Smooth muscle cell (in vitro differentiated cells): Measurements from ENCODE around the gene CHST13. TPM values are rescaled to one million over a fixed set of nuclear protein-coding genes. Genes with fewer than 3 reads are reported as not detected.

Source experiments
- DNase-seq: peaks from one replicate; lab custom pipeline; 2025; ENCODE audit not compliant: unreplicated experiment; lab: John Stamatoyannopoulos, UW
- H2AFZ ChIP-seq: fragments of 200-600 bp; sonication (generic); 2 replicates; pipeline ENCODE4 v1.6.0; 2016; ENCODE audit warnings: antibody characterized with exemption, low read depth, mild to moderate bottlenecking
- H3F3A ChIP-seq: fragments of 200-600 bp; sonication (generic); 2 replicates; pipeline ENCODE4 v1.6.0; 2017; ENCODE audit warnings: antibody characterized with exemption, low read depth
- H3K27ac ChIP-seq: fragments of 200-600 bp; sonication (generic); 2 replicates; pipeline ENCODE4 v1.5.1; 2016; ENCODE audit warnings: low read depth, mild to moderate bottlenecking
- H3K27me3 ChIP-seq: fragments of 200-600 bp; sonication (generic); 2 replicates; pipeline ENCODE4 v1.6.1; 2016; ENCODE audit warnings: low read depth, mild to moderate bottlenecking
- H3K36me3 ChIP-seq: fragments of 200-600 bp; sonication (generic); 2 replicates; pipeline ENCODE4 v1.5.1; 2016; ENCODE audit warnings: low read depth
- H3K4me1 ChIP-seq: fragments of 200-600 bp; sonication (generic); 2 replicates; pipeline ENCODE4 v1.5.1; 2016; ENCODE audit warnings: low read depth
- H3K4me2 ChIP-seq: fragments of 200-600 bp; sonication (generic); 2 replicates; pipeline ENCODE4 v1.6.0; 2016; ENCODE audit warnings: mild to moderate bottlenecking
- H3K4me3 ChIP-seq: fragments of 200-600 bp; sonication (generic); 2 replicates; pipeline ENCODE4 v1.5.1; 2016; ENCODE audit warnings: mild to moderate bottlenecking
- H3K79me2 ChIP-seq: fragments of 200-600 bp; sonication (generic); 2 replicates; pipeline ENCODE4 v1.6.0; 2016; ENCODE audit warnings: low read depth, mild to moderate bottlenecking
- H3K9ac ChIP-seq: fragments of 200-600 bp; sonication (generic); 2 replicates; pipeline ENCODE4 v1.6.0; 2016; ENCODE audit warnings: low read depth
- H3K9me3 ChIP-seq: fragments of 200-600 bp; sonication (generic); replicated peaks from 2 replicates; pipeline ENCODE4 v1.5.1; 2016; ENCODE audit warnings: low read depth
- H4K20me1 ChIP-seq: fragments of 200-600 bp; sonication (generic); 2 replicates; pipeline ENCODE4 v1.6.0; 2016; ENCODE audit warnings: low read depth
- WGBS: methylation state at CpG from one replicate; pipeline ENCODE4 v1.1.7; 2016; ENCODE audit warnings: low lambda C conversion rate; 5-methylcytosine and 5-hydroxymethylcytosine counted together
- polyA plus RNA-seq: library from polyadenylated mRNA; unstranded; fragments of >200 nt; fragmentation: Nextera tagmentation; extraction: Ambion mirVana; gene quantifications from 2 replicates; pipeline ENCODE4 v1.2.1, GENCODE V29; 2016
- total RNA-seq: library from RNA; depleted of rRNA; stranded (reverse); fragments of >200 nt; gene quantifications from 2 replicates; pipeline ENCODE4 v1.2.3, GENCODE V29; 2014
- TF ChIP-seq, protein P1 (sequence below): fragments of 200-600 bp; sonication (generic); IDR thresholded peaks from 2 replicates; pipeline ENCODE4 v1.5.1; 2017; ENCODE audit warnings: borderline replicate concordance, mild to moderate bottlenecking, antibody characterized with exemption; ENCODE audit not compliant: insufficient read depth, poor library complexity, severe bottlenecking

The CHST13 gene
- total and polyA plus RNA-seq, 2 experiments from 2014 or later, result not detected

DNA sequence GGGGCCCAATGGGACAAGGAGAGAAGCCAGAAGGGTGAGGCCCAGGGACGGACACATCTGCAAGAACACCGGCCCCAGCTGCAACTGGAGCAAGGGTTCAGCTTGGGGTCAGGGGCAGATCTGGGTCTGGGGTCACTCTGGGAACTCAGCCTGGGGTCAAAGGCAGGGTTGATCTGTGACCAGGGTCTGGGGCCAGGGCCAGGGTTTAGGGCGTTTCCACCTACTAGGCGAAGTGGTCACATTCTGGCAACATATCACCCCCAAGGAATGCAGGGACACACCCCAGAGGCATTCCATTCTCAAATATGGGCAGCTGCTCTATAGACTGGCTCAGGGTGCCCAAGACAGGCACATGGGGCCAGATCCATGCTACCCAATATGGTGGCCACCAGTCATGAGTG is 15.4 kb upstream of the CHST13 start:
- Histone ChIP-seq H3K27ac (no peak overlapping the region), H3F3A (no peaks in the 10 kb centered on the region), H3K4me3 (no peak overlapping the region), H3K4me2 (no peak overlapping the region), H3K79me2 (no peaks in the 10 kb centered on the region), H3K9me3 (no peaks in the 10 kb centered on the region), H3K36me3 (no peaks in the 10 kb centered on the region), H2AFZ (no peak overlapping the region), H3K9ac (no peak overlapping the region), H3K4me1 (no peaks in the 10 kb centered on the region), H3K27me3 (peaks cover 9% of the 10 kb centered on the region), H4K20me1 (no peaks in the 10 kb centered on the region)
- WGBS, result 94% methylated on average over 4 of the region's 4 CpGs
- TF ChIP-seq, protein P1, sequence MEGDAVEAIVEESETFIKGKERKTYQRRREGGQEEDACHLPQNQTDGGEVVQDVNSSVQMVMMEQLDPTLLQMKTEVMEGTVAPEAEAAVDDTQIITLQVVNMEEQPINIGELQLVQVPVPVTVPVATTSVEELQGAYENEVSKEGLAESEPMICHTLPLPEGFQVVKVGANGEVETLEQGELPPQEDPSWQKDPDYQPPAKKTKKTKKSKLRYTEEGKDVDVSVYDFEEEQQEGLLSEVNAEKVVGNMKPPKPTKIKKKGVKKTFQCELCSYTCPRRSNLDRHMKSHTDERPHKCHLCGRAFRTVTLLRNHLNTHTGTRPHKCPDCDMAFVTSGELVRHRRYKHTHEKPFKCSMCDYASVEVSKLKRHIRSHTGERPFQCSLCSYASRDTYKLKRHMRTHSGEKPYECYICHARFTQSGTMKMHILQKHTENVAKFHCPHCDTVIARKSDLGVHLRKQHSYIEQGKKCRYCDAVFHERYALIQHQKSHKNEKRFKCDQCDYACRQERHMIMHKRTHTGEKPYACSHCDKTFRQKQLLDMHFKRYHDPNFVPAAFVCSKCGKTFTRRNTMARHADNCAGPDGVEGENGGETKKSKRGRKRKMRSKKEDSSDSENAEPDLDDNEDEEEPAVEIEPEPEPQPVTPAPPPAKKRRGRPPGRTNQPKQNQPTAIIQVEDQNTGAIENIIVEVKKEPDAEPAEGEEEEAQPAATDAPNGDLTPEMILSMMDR, result no peak
- no peak for DNase-seq

DNA sequence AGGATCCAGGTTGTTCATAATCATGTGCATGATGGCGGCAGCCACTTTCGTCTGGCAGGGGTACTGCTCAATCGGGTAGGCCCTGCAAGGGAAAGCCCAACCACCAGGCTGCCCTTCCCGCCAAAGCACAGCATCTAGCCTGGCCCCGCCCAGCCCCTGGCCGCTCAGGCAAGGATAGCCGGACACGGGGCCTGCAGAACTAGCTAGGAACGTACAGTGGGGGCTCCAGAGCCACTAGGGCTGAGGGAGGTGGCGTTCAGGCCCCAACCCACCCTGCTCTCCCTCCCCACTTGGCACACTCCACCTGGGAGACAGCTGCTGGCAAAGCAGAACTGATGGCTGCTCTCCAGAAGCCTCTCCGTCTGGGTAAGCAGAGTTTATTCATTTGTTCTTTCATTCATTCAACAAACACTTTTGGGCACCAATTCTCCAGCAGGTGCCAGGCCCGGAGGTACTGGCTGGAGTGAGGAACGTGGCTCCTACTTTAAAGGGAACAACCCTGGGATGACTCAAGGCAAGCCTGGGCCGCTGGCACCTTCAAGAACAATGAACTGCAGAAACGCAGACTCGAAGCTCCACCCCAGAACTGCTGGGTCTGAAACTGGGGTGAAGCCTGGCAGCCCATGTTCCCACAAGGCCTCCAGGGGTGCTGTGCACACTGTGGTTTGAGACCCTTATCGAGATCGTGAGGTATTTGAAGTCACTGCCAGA is 14.2 kb upstream of the CHST13 start:
- peaks cover 5% of the 10 kb centered on the region for H3K27me3 ChIP-seq
- no peaks in the 10 kb centered on the region for H3F3A ChIP-seq
- H2AFZ ChIP-seq, result no peak overlapping the region
- WGBS, result 89% methylated on average over 18 of the region's 18 CpGs
- H3K9ac ChIP-seq, result no peak overlapping the region
- H3K79me2 ChIP-seq, result no peaks in the 10 kb centered on the region
- H3K4me2 ChIP-seq, result no peak overlapping the region
- no peak overlapping the region for H3K27ac ChIP-seq
- TF ChIP-seq, protein P1, result no peak
- no peaks in the 10 kb centered on the region for H3K4me1 ChIP-seq
- no peak for DNase-seq
- no peaks in the 10 kb centered on the region for H3K9me3 ChIP-seq
- no peaks in the 10 kb centered on the region for H3K36me3 ChIP-seq
- H4K20me1 ChIP-seq, result no peaks in the 10 kb centered on the region
- no peak overlapping the region for H3K4me3 ChIP-seq

- DNase-seq, result no peak
- Histone ChIP-seq H4K20me1 (no peaks in the 10 kb centered on the region), H3K36me3 (no peaks in the 10 kb centered on the region), H3K9ac (no peak overlapping the region), H3F3A (no peaks in the 10 kb centered on the region), H3K79me2 (no peaks in the 10 kb centered on the region), H2AFZ (no peak overlapping the region), H3K4me2 (no peak overlapping the region), H3K4me3 (no peak overlapping the region), H3K9me3 (no peaks in the 10 kb centered on the region), H3K27me3 (no peaks in the 10 kb centered on the region), H3K4me1 (no peaks in the 10 kb centered on the region), H3K27ac (no peak overlapping the region)
- TF ChIP-seq, protein P1, result no peak
- WGBS, result 86% methylated on average over 22 of the region's 22 CpGs
These were observed 13.5 kb upstream of the CHST13 start for GRCh38 chr3:126510308-126510910.
